GM10248 (cell line): Measurements from ENCODE around the gene LGALS14.
"Not testable (repeated sequence)": the region's sequence is repeated elsewhere in the genome, so short reads cannot be mapped to it uniquely, and the experiment has no call there.

Source experiments
- CTCF ChIA-PET: fragments of 300-600 bp; sonication (Branson Sonifier 250); formaldehyde crosslinking; extraction: SDS; loops from one replicate; lab custom pipeline; 2021; ENCODE audit warnings: antibody characterized with exemption; lab: Yijun Ruan, JAX
- POLR2A ChIA-PET: fragments of 350-650 bp; sonication (Branson Sonifier 250); formaldehyde crosslinking; extraction: SDS; loops from one replicate; lab custom pipeline; 2020; ENCODE audit warnings: antibody characterized with exemption; lab: Yijun Ruan, JAX
- DNase-seq: peaks from one replicate; pipeline ENCODE4 v3.0.0; 2012; ENCODE audit errors: extremely low spot score
- CTCF ChIP-seq: IDR thresholded peaks from 2 replicates; pipeline ENCODE4 v1.5.1; 2012; ENCODE audit warnings: mild to moderate bottlenecking, low read depth; ENCODE audit errors: extremely low read depth, missing control alignments, control extremely low read depth

The LGALS14 gene

GRCh38 chr19:39679056-39679790 lies 25.1 kb upstream of the LGALS14 start:
- ChIA-PET POLR2A (no interaction called here), CTCF (interaction anchor here (1.0 to 9.2 kb wide), 4 partner anchors 20 to 164 kb away, joined by 3 to 138 read pairs (median 20); partner anchors contain the start of gene FBL)
- TF ChIP-seq CTCF, result no peak
- DNase-seq, result peak; percentile 66

- ChIA-PET CTCF (interaction anchor here (1.0 to 1.4 kb wide), 4 partner anchors 13 to 139 kb away, joined by 3 to 4 read pairs (median 3); no protein-coding TSS in a partner anchor), POLR2A (no interaction called here)
- TF ChIP-seq CTCF, result no peak
- no peak for DNase-seq
Observed at GRCh38 chr19:39679791-39680168, 24.5 kb upstream of the LGALS14 start.

GRCh38 chr19:39680593-39680992 lies 23.7 kb upstream of the LGALS14 start:
- no peak for DNase-seq
- ChIA-PET POLR2A (no interaction called here), CTCF (interaction anchor here (1.0 to 2.1 kb wide), 4 partner anchors 12 to 164 kb away, joined by 3 to 5 read pairs (median 3); no protein-coding TSS in a partner anchor)
- no peak for TF ChIP-seq CTCF

GRCh38 chr19:39681416-39681815 lies 22.9 kb upstream of the LGALS14 start:
- CTCF ChIA-PET, result interaction anchor here (0.7 to 2.1 kb wide), 4 partner anchors 10 to 165 kb away, joined by 3 to 11 read pairs (median 4); partner anchors contain the start of gene FBL

GRCh38 chr19:39684267-39684666 lies 20.0 kb upstream of the LGALS14 start:
- no peak for TF ChIP-seq CTCF
- DNase-seq, result no peak
- ChIA-PET POLR2A (no interaction called here), CTCF (interaction anchor here (1.0 to 1.4 kb wide), 2 partner anchors 10 to 109 kb away, joined by 3 read pairs; no protein-coding TSS in a partner anchor)

More at GRCh38 chr19:39681416-39681815, 22.9 kb upstream of the LGALS14 start:
- no peak for TF ChIP-seq CTCF
- DNase-seq, result no peak
- POLR2A ChIA-PET, result no interaction called here

GRCh38 chr19:39686739-39687138 lies 17.5 kb upstream of the LGALS14 start:
- TF ChIP-seq CTCF, result no peak
- POLR2A ChIA-PET, result no interaction called here
- no peak for DNase-seq
- CTCF ChIA-PET, result no interaction called here

GRCh38 chr19:39688637-39689036 lies 15.6 kb upstream of the LGALS14 start:
- DNase-seq, POLR2A ChIA-PET, CTCF ChIA-PET: not testable (repeated sequence)
